Astrocyte of the hippocampus (primary cell): ENCODE measurements around the gene HLA-DMB.

Experiments used
- DNase-seq: peaks from one replicate; pipeline ENCODE4 v3.0.0; 2011; ENCODE audit warnings: low read depth, low spot score

HLA-DMB gene

DNA sequence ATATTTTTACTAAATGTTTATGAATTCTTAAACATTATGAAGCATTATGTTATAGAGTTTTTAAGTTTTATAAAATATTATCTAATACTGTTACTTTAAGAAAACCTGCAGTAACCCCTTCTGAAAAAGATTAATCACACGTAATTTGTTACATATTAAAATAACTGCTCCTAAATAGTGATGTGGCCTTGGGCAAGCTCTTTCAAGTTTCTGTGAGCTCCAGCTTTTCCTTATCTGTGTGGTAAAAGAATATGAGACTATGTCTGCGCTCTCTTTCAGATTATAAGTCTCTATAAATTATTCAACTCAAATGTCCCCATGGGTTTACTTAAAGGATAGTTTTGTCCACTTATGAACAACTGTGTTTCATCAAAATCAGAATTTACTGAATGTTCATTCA lies 31.9 kb downstream of the HLA-DMB start:
- no peak for DNase-seq

- peak; percentile 26 for DNase-seq
These were observed 34.3 kb downstream of the HLA-DMB start for GRCh38 chr6:32906539-32906938.

GRCh38 chr6:32905078-32905477 lies 35.8 kb downstream of the HLA-DMB start:
- DNase-seq, result no peak

- DNase-seq, result no peak
These were observed 36.9 kb downstream of the HLA-DMB start for GRCh38 chr6:32903952-32904351.

DNA sequence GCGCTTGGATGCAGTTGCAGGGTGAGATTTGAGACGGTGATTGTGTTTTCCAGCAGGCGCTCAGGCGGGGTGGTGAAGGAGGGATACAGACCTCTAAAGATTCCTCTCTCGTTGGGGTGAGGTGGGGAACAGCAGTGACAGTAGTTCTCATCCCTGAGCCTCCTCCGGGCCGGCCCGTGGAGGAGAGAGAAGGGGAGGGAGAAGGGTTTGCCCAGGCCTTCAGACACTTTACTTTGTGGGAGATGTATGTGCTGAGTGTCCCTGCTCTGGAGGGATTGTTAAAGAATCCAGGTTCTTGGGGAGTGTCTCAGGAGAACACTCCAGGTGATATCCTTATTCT lies 45.9 kb downstream of the HLA-DMB start:
- no peak for DNase-seq

DNA sequence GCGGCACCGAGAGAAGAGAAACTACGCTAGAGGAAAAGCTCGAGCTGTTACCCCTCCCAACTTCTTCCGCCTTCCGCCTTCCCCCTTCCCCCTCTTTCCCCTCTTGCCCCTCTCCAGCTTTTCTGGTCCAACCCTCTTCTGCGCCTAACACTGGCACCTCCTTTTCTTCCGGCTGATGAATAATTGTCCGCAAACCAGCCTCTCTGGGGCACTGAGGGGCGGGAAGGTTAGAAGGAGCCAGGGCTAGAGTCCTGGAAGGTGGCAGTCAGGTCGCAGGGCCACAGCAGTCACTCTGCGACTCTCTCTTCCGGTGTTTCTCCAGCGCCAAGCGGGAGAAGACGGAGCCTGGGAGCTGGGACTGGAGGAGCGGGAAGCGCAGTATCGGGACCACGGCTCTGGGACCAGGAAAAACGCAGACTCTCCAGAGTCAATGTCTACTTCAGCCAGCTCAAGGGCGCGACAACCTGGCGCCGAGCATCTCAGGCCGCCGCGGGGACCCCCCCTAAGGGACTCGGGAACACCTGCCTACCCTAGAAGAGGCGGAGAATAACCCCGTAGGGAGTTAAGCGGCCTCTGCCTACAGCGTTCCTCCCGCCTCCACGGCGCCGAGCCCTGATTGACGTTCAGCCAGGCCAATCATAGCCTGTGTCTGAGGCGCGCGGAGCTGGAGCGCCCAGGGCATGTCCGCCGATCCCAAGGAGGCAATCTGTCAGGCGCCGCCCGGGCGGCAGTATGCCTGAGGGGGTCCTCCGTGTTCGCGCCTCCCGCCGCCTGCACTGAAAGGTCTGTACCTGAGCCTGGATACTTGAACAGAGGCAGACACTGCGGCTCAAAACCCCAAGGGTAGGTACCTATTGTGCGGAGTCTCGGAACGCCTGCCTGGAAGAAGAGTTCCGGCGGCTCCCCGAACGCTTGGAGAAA lies 46.5 kb downstream of the HLA-DMB start:
- peak; percentile 98 for DNase-seq

DNA sequence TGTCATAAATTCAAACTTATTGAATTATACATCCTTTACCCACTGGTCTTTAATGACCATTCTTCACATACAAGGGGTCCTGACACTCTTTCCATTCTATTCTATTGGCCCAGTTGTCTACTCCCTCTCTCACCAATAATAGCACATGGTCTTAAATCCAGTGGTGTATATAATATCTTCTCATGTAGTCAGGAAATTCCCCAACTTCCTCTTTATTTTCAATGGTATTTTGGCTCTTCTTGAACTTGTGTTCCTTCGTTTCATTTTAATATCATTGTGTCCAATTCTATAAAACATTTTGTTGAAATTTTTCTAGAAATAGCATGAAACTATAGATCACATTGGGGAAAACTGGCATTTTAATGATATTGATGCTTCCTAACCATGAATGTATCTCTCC lies 50.0 kb downstream of the HLA-DMB start:
- no peak for DNase-seq

DNA sequence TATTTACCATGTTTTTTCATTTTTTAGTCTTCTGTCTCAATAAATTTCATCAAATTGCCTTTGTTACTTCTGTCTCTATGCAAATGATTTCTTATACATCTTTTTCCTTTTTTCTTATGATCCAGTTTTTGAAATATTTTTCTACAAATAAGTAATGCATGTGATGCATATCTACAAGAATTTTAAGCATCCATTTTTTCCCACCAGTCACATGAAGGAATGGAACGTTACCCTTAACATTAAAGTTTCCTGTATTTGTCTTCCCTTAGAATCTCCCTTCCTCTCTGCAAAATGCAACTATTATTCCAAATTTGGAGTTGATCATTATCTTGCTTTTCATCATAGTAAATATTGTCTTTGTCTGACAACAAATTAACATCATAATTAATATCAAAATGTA lies 51.3 kb downstream of the HLA-DMB start:
- DNase-seq, result no peak

GRCh38 chr6:32888576-32888975 lies 52.3 kb downstream of the HLA-DMB start:
- no peak for DNase-seq

DNA sequence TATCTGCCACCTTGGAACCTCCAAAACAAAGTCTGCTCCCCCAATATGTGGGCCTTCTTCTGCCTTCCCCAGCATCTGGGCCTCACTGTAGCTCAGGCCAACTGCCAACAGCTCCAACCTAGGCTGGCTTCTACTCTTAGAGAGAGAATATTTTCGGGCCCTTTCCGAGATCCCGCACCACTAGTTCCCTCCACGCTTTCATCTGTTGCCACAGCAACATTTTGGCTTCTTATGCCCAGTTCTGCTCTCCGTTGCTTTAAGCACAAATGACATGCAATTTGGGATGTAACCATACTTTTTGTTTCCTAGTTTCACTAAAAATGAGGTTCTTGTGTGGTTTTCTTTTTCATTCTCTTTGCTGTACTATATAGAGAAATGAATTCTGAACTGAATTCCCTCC lies 53.2 kb downstream of the HLA-DMB start:
- DNase-seq, result no peak

DNA sequence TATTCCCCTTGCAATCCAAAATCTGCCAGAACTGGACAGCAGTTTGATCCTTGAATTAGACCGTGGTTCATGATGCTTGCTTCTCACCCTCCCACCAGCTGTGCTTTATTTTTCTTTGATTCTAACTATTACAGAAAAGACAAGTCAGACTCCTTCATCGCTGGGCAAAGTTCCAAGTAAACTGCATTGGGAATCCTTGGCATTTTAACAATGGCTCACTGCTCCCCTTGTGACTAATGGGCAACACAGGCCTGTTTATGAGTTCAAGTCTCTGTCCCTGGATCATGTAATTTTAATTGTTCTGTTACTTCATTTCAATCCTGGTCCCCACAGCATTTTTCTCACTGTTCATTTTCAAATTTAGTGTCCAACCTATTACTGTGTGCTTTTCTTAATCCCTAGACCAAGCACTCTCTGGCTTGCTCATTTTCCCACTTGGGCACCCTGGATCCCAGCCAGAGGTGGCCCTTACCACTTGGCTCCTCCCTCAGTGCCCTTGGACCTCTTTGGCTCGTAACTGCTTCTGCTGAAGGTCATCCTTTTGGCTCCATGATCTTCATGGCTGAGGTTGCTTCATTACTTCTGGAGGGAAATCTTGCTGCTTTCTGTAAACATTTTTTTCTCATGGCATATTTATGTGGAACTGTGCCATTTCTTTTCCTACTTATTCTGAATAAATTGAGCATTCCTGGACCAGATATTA lies 54.0 kb downstream of the HLA-DMB start:
- peak; percentile 53 for DNase-seq

- DNase-seq, result peak; percentile 75
These were observed 55.0 kb downstream of the HLA-DMB start for GRCh38 chr6:32885698-32886286.
